Stimulated activated CD8-positive, alpha-beta memory T cell treated with anti-CD3 and anti-CD28 coated beads, Interleukin-4, amount 100 ng/mL, for 24 hours (primary cell): ENCODE measurements around the gene GRK1.

Experiments used
- DNase-seq: peaks from one replicate; pipeline ENCODE4 v3.0.0-alpha.2; 2020; ENCODE audit warnings: low read depth

GRK1 gene

GRCh38 chr13:113775451-113776145 lies 108.6 kb downstream of the GRK1 start:
- no peak for DNase-seq

- DNase-seq, result no peak
These were observed 109.5 kb downstream of the GRK1 start for GRCh38 chr13:113776231-113777125.

- DNase-seq, result no peak
These were observed 110.6 kb downstream of the GRK1 start for GRCh38 chr13:113777311-113778260.

- DNase-seq, result no peak
These were observed 114.6 kb downstream of the GRK1 start for GRCh38 chr13:113781571-113781970.

GRCh38 chr13:113782472-113782871 lies 115.5 kb downstream of the GRK1 start:
- no peak for DNase-seq

- DNase-seq, result no peak
These were observed 116.3 kb downstream of the GRK1 start for GRCh38 chr13:113783200-113783881.

- DNase-seq, result no peak
These were observed 117.1 kb downstream of the GRK1 start for GRCh38 chr13:113783966-113784644.

GRCh38 chr13:113784645-113785024 lies 117.6 kb downstream of the GRK1 start:
- no peak for DNase-seq

GRCh38 chr13:113785051-113786010 lies 118.3 kb downstream of the GRK1 start:
- DNase-seq, result no peak

GRCh38 chr13:113786262-113786841 lies 119.3 kb downstream of the GRK1 start:
- DNase-seq, result no peak
